ENCODE results near the gene ADAMTSL2.

- TF ChIP-seq POLR2AphosphoS5 (IDR thresholded peaks at IDR 0.05; ENCODE audit: low read depth, low read length), result no peak
- TF ChIP-seq TAF1 (IDR thresholded peaks at IDR 0.05; ENCODE audit: borderline replicate concordance, insufficient read depth, low read length), result no peak
- no peak for TF ChIP-seq REST (IDR thresholded peaks at IDR 0.05; ENCODE audit: insufficient read depth in 1 of 2, low read depth in 2 of 2, low read length in 2 of 2)
- no peak for TF ChIP-seq SIN3A (IDR thresholded peaks at IDR 0.05; ENCODE audit: borderline replicate concordance, insufficient read depth, low read length)
Measured at GRCh38 chr9:133600739-133601138, 66.2 kb downstream of the ADAMTSL2 start.
